ENCODE results near the gene VEZT. TPM values are rescaled to one million over a fixed set of nuclear protein-coding genes. Genes with fewer than 3 reads are reported as not detected.

Gene VEZT
- total and polyA plus RNA-seq, 10 of the 15 experiments (the other 5 are each of a cell fraction or from before 2014, with no cell fraction given) = 32.8 to 134 (median 66.2) TPM

- H3K9ac ChIP-seq (ENCODE audit: control insufficient read depth, insufficient read depth, low read length) = no peak overlapping the region
- DNase-seq (ENCODE audit: low read depth, low spot score) = no peak
- H3K9me3 ChIP-seq (replicated peaks; ENCODE audit: control insufficient read depth, insufficient read depth, low read length) = no peaks in the 10 kb centered on the region
- no peak for ATAC-seq
- no peak for TF ChIP-seq KDM1A (IDR thresholded peaks at IDR 0.05; ENCODE audit: borderline replicate concordance)
- TF ChIP-seq SP1 (IDR thresholded peaks at IDR 0.05; ENCODE audit: low read depth, low read length) = no peak
- TF ChIP-seq HCFC1 (IDR thresholded peaks at IDR 0.05; ENCODE audit: low read length) = no peak
- no peak for TF ChIP-seq ESRRA (IDR thresholded peaks at IDR 0.05; ENCODE audit: low read length)
- TF ChIP-seq, protein P1, sequence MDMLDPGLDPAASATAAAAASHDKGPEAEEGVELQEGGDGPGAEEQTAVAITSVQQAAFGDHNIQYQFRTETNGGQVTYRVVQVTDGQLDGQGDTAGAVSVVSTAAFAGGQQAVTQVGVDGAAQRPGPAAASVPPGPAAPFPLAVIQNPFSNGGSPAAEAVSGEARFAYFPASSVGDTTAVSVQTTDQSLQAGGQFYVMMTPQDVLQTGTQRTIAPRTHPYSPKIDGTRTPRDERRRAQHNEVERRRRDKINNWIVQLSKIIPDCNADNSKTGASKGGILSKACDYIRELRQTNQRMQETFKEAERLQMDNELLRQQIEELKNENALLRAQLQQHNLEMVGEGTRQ (IDR thresholded peaks at IDR 0.05; ENCODE audit: borderline replicate concordance, low read depth, low read length) = no peak
- no peak for TF ChIP-seq SIN3A (IDR thresholded peaks at IDR 0.05; ENCODE audit: low read depth, low read length)
- TF ChIP-seq IRF4 (IDR thresholded peaks at IDR 0.05; ENCODE audit: low read depth, low read length) = no peak
- no peak for TF ChIP-seq SMAD1 (IDR thresholded peaks at IDR 0.05; ENCODE audit: low read depth, partially characterized antibody)
- no peak for TF ChIP-seq IKZF1 (conservative IDR thresholded peaks at IDR 0.05)
- no peak for TF ChIP-seq BMI1 (IDR thresholded peaks at IDR 0.05; ENCODE audit: borderline replicate concordance)
- no peak for TF ChIP-seq HDAC2 (IDR thresholded peaks at IDR 0.05)
- no peak for TF ChIP-seq NKRF (conservative IDR thresholded peaks at IDR 0.05)
- TF ChIP-seq ZZZ3 (IDR thresholded peaks at IDR 0.05; ENCODE audit: control insufficient read depth, insufficient read length, low read depth) = no peak
- no peak for TF ChIP-seq MYB (IDR thresholded peaks at IDR 0.05; ENCODE audit: borderline replicate concordance, low read depth, low read length)
- no peak overlapping the region for H2AFZ ChIP-seq (ENCODE audit: control insufficient read depth, low read depth, low read length)
- H3K27ac ChIP-seq (ENCODE audit: control insufficient read depth, insufficient read depth) = no peak overlapping the region
- H3K36me3 ChIP-seq (ENCODE audit: control insufficient read depth in 2 of 2, insufficient read depth in 2 of 2, low read length in 1 of 2) = peaks cover 0 to 11% of the 10 kb centered on the region in 2 experiments; a peak in 2 of 4 replicates
- BruUV-seq (replicated peaks) = no TSS peak
- intact Hi-C loops (cut with micrococcal nuclease; ENCODE audit: unreplicated experiment) (no loop called here), in situ Hi-C loops (cut with MboI) (no loop called here)
- ChIA-PET POLR2A (interaction anchor here (0.6 to 0.7 kb wide), 2 partner anchors 19 to 795 kb away, joined by 3 read pairs; no protein-coding TSS in a partner anchor), SMC1A (ENCODE audit: uncharacterized antibody, unreplicated experiment) (interaction anchor here (1.8 kb wide), 1 partner anchor 11 kb away, joined by 4 read pairs; no protein-coding TSS in a partner anchor), RAD21 (ENCODE audit: unreplicated experiment) (no interaction called here), CTCF (interaction anchor here (0.6 to 2.0 kb wide), 3 partner anchors 22 to 734 kb away, joined by 3 to 4 read pairs (median 3); no protein-coding TSS in a partner anchor)
- no peaks in the 10 kb centered on the region for H3K4me1 ChIP-seq (ENCODE audit: control insufficient read depth, insufficient read depth, low read length)
- no peak overlapping the region for H3K4me3 ChIP-seq
- no peaks in the 10 kb centered on the region for H4K20me1 ChIP-seq (ENCODE audit: control insufficient read depth, insufficient read depth)
- H3K79me2 ChIP-seq (ENCODE audit: control insufficient read depth, insufficient read depth, low read length) = peaks cover 24% of the 10 kb centered on the region
- WGBS (ENCODE audit: insufficient coverage, insufficient replicate concordance, low lambda C conversion rate, missing lambda C conversion rate) = 97% methylated on average over 3 of the region's 3 CpGs
- no peak for FAIRE-seq
- no peaks in the 10 kb centered on the region for H3K27me3 ChIP-seq (replicated peaks in 1 of 2; ENCODE audit: control insufficient read depth in 2 of 2, insufficient read depth in 2 of 2, low read length in 1 of 2)
- no peak overlapping the region for H3K4me2 ChIP-seq (ENCODE audit: control insufficient read depth, insufficient read depth)
Observed at GRCh38 chr12:95244350-95244749, 26.7 kb downstream of the VEZT start.
